OCI-M1 (cell line): ENCODE data around the gene KRTAP4-12.
"Not testable (repeated sequence)": the region's sequence is repeated elsewhere in the genome, so short reads cannot be mapped to it uniquely, and the experiment has no call there.

ENCODE experiments used
- DNase-seq: peaks from one replicate; lab custom pipeline; 2025; lab: John Stamatoyannopoulos, UW

The KRTAP4-12 gene

DNA sequence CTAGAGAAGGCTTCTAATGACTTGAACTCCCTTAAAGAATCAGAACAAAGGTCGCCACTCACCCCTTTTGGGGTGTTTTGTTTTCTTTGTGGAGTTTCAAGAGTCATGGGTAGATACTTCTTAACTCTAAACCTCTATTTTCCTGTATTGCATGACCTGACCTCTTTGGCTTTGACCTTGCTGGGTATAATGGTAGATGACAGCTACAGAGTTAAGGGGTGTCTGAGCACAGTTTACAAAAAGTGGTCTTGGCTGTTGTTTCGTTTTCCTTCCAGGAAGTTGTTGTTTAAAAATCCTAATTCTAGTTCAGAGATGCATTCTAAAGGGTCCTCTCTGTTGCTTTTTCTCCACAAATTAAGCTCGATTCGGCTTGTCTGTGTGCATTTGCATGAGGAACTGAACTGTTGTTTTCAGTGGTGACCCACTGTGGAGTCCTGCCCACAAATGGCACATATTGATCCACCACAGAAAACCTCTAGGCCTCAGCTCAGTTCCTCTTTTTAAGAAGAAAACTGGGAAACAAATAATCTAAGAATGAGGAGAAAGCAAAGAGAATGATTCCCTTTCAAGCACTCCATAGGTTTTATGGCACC, 35.1 kb downstream of the KRTAP4-12 start:
- not testable (repeated sequence) for DNase-seq

DNA sequence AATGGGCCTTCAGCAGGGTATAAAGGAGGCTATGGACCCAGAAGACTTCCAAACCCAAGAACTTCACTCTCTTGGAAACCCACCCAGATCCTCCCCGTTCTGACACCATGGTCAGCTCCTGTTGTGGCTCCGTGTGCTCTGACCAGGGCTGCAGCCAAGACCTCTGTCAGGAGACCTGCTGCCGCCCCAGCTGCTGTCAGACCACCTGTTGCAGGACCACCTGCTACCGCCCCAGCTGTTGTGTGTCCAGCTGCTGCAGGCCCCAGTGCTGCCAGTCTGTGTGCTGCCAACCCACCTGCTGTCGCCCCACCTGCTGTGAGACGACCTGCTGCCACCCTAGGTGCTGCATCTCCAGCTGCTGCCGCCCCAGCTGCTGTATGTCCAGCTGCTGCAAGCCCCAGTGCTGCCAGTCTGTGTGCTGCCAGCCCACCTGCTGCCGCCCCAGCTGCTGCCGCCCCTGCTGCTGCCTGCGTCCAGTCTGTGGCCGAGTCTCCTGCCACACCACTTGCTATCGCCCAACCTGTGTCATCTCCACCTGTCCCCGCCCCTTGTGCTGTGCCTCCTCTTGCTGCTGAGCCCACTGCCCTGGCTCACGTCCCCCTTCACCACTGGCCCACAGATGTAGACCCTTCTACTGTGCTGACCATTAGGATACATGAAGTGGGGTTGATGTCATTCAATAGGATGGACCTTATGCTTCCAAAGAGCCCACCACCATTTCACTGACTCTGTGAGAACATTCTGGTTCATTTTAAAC, 39.7 kb downstream of the KRTAP4-12 start, which contains the start of gene KRTAP4-7:
KRTAP4-7 (plus strand) TSS at position 51 of the 757 bp plus-strand sequence; CDS start at position 108, 57 bp downstream.
- not testable (repeated sequence) for DNase-seq

DNA sequence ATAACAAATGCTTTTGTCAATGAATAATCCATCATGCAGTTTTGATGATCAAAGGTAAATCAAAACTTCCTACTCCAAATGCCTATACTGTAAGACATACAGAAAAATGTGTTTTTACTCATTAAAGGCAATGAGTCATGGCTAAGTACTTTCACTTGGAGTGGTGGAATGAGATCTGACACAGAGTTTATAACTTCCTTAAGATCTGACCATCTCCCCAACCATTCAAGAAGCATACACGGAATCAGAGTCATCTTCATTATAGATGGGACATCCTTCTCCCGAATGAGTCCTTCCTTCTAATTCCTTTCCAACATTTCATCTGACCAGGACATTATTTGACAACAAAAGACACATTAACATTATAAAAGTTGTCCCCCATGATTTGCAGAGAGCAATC, 40.6 kb downstream of the KRTAP4-12 start:
- DNase-seq: not testable (repeated sequence)

DNA sequence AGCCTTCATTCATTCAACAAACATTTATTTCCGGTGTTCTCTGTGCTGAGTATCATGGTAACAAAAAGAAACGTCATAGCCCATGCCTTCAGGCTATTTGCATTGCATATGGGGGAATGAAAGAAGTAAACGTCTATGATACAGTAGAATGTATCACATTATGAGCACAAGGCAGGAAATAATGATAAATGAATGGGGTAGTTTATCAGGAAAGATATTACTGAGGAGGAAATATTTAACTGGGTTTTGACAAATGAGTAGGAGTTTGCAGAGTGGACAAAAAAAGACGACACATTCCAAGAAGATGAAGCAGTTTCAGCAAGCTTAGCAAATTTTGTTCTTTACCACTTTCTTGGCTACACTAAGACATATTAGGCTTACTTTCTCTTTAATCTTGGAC, 41.4 kb downstream of the KRTAP4-12 start:
- DNase-seq: no peak

- no peak for DNase-seq
Measured at GRCh38 chr17:41076788-41077187, 47.2 kb downstream of the KRTAP4-12 start.

DNA sequence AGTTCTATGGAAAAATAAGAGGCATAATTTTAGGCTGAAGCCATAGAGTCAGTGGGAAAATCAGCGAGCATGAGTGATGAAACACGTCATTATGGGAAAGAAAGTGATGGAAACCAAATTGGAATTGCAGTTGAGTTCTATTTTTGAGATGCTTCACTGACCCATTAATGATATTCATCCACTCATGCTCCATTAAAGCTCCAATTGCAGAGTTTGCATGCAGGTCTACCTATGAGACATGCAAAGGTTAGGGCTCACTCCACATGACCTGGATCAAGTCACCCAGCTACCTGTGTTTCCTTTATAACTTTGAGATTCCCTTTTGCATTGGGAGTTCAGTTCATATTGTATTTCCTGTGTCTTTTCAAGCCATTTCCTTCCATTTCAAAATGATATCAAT, 50.3 kb downstream of the KRTAP4-12 start:
- DNase-seq: no peak
